Fibroblast of peridontal ligament (primary cell): ENCODE data around the gene DNAJC4.
A peak's percentile ranks its signal among the peaks of the same experiment; 100 is the strongest.

Source experiments
- DNase-seq: peaks from one replicate; pipeline ENCODE4 v3.0.0-alpha.2; 2010; ENCODE audit errors: extremely low read depth

Gene DNAJC4, protein sequence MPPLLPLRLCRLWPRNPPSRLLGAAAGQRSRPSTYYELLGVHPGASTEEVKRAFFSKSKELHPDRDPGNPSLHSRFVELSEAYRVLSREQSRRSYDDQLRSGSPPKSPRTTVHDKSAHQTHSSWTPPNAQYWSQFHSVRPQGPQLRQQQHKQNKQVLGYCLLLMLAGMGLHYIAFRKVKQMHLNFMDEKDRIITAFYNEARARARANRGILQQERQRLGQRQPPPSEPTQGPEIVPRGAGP

DNA sequence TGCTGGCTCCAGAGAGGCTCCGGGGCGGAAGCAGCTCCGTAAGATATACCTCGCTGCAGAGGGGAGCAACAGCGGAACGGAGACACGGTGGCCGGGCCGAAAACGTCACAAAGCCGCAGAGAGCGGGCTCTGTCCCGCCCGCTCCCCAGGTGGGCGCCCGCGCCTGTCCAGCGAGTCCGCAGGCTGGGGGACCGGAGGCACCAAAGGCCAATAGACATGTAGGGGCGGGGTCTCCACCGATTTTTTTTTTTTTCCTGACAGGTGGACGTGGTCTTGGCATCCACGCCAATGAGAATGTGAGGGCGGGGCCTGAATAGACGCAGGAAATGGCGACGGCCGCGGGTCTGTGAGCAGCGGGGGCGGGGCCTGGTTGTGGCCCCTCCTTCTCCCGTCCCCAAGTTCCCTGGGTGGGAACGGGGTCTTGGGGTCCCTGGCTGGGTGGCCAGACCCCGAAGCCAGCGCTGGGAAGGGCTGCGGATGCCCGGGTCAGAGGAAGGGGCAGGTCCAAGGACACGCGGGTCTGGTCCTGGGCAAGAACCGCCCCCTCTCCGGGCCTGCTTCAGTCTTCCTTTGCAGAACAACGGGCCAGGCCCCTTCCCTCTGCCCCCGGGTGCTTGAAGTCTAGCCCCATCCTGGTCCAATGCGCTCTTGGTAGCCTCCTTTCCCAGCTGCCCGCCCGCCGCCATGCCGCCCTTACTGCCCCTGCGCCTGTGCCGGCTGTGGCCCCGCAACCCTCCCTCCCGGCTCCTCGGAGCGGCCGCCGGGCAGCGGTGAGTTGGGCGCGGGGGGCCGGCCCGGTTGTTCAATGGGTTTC, at the start of gene DNAJC4:
Gene DNAJC4, plus strand, starts transcription at position 378 of the 814 bp plus-strand sequence. Its CDS starts 307 bp downstream, at position 685.
- DNase-seq = peak; percentile 71

DNA sequence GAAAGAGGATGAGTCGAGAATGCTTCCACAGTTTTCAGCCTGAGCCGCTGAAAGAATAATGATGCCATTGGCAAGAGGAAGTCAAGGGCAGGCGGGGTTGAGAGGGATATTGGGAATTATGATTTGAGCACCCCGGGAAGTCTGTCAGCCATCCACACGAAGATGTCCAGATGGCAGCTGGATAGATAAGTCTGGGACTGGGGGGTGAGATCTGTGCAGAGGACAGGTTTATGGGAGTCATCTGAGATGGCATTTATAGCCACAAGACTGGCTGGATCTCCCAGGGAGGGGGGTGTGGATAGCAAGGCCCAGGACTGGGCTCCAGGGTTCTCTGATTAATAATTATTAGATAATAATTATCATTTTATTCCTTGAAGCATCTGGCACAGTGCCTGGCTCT, 49.5 kb upstream of the DNAJC4 start:
- DNase-seq = no peak

DNA sequence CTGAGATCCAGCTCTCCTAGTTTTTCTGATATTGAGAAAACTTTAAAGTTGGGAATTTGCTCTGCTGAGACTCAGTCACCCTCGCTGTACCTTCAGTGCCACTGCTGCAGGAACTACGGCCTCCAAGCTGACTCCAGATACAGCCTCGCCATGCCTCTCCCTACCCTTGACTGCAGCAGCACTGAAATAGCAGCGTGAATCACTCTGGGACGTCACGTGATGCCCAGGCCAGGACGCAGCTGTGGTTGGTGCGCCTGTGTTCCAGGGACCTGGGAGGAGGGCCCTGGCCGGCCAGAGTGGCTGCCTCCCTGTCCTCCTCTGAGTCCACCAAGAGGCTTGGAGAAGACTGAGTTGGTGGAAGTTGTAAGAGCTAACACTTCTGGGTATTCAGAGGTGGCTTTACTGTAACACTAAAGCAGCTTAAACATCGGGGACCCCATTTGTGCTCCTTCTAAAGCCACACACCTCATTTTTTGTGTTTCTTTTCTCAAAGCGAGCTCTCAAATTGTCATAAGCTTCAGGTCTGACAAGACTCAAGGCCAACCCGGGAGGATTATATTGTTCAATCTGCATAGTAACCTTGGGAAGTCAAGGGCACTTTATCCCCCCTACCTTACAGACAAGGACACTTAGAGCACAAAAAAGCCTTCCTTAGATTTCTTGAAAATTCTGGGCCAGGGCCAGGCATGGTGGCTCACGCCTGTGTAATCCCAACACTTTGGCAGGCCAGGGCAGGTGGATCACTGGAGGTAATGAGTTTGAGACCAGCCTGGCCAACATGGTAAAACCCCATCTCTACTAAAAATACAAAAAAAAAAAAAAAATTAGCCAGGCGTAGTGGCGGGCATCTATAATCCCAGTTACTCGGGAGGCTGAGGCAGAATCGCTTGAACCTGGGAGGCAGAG, 48.6 kb upstream of the DNAJC4 start:
- peak; percentile 89 for DNase-seq

DNA sequence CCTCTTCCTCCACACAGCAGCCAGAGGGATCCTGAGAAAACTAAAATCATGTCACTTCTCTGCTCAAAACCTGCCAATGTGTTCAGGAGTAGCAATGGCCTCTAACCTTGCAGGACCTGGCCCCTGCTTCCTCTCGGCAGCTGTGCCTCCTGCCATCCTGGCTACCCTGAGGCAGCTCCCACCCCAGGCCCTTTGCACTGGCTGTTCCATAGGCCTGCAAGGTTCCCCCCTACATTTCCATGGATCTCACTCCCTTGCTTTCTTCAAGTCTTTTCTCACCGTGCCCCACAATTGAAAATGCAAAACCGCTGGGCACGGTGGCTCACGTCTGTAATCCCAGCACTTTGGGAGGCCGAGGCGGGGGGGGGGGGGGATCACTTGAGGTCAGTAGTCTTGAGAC, 46.5 kb upstream of the DNAJC4 start:
- no peak for DNase-seq

DNA sequence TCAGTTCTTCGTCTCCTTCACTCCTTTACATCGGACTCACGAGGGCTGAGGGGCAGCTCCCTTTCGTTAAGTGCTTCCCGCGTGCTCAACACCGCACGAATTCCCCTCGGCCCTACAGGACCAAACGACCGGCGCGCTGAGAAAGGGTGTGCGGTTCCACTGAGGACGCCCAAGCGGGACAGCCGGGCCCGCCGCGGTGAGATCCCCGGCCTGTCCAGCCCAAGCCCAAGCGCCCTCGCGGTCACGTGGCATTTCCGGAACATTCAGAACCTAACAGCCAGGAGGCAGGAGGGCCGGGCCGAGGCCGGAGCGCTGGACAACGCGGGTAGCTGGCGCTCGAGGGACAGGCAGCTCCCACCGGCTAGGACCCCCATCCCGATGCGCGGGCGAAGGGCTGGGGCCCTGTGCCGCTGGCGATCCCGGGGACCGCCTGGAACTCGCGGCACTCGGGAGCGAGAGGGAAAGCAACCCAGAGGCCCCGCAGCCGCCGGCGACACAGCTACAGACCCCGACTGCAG, 45.1 kb upstream of the DNAJC4 start:
- peak; percentile 80 for DNase-seq

DNA sequence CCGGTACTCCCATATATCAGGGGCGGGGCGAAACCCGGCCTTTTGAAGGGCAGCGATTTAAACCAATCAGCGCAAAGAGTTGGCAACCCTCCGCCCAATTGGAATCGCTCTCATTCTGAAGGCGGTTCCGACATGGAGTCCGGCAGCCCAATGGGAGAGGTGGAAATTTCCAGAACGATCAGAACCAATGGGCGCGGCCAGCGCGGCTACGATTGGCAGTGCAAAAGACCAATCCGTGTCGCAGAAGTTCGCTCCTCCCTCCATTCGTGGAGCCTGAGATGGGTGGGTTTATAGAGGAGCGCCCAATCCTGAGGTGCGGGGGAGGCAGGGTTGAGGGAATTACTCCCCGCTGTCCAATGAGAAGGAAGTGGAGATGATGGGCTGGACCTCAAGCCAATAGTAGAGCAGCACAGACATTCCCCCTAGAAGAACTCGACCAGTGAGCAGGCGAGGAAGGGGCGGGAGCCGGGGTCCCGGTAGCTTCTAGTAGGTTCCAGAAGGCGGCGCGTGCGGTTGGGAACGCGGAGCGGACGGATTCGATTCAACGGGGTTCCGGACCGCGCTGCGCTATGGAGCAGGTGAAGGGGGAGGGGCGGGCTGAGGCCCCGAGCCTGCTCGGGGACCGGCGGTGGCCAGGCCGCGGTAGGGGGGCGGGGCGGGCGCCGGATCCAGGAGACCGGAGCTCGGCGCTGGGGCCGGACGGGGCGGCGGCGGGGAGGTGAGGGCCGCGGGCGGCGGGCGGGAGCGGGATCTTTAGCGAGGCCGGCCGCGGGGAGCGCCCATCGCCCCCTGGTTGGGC, 44.5 kb upstream of the DNAJC4 start, which contains the start of gene STIP1:
Gene STIP1, plus strand, starts transcription at position 479 of the 799 bp plus-strand sequence. Its CDS starts 91 bp downstream, at position 570.
- peak; percentile 100 for DNase-seq

DNA sequence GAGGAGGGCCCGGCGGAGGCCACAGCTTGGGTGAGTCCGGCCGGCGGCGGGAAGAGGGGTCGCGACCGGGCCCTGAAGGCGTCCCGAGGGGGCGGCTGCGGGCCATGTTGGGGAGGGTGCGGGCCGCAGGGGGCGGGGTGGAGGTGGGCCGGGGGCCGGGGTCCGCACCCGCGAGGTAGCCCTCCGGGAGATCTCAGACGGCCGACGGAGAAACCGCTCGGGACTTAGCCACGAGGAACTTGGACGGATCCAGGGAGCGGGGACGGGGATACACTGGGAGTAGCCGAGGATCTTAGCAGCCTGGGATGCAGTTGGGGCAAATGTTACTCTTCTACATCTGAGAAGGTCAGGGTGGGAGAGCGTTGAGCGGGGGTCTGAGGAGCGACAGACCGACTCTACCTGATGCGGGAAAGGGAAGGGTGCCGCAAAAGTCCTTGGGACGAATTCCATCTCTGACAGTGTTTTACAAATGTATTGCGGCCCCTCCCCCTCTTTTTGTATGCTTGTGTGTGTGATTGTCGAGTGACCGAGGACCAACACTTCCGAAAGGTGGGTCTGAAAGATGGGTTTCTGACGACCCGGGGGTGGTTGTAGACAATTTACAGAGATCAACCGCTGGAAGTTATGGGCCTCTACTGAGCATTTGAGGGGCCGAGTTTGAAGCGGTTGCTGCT, 43.7 kb upstream of the DNAJC4 start:
- peak; percentile 15 for DNase-seq

DNA sequence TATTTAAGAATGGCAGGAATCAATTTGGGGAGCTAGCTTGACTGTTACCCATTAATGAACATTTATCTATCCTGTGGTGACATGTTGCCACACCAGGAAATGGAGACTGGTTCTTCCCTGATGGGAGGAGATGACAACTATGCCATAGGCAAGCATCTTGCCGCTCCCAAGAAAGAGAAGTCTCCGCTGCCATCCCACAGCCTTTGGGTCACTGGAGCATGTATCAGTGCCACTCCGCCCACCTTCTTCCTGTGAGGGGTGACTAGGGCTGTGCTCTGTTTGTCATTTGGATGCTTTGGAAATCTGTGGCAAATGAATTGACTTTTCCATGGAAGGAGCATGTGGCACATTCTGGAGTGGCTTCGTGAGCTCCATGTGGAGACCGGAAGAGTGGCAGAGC, 37.9 kb upstream of the DNAJC4 start:
- no peak for DNase-seq

DNA sequence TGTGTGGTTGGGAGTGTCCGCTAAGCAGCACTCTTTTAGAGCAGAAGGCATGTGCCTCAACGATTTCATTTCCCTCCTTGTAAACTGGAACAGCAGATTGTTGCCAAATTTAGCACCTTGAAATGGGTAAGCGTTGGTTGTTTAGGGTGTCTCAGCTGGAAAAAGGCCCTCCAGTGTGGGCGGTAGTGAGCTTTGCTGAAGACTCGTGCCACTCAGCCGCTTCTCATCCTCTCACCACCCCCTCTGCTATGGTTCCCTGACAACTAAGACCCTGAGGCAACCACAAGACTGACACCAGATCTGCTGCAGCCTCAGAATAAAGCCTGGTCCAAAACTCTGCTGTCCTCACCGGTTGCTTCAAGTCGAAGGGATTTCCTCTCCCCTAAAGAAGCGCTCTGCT, 33.7 kb upstream of the DNAJC4 start:
- no peak for DNase-seq

DNA sequence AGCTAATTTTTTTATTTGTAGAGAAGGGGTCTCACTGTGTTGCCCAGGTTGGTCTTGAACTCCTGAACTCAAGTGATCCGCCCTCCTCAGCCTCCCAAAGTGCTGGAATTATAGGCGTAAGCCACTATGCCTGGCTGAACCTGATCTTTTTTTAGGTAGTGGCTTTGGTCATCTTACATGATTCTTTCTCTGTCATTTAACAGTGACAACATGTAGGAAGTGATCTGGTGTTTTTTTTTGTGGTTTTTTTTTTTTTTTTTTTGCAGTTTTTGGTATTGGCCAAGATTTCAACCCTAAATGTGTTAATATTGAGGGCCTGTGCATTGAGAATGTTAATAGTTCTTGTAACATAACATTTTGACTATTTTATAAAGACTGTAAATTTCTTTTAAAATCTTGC, 31.8 kb upstream of the DNAJC4 start:
- no peak for DNase-seq

DNA sequence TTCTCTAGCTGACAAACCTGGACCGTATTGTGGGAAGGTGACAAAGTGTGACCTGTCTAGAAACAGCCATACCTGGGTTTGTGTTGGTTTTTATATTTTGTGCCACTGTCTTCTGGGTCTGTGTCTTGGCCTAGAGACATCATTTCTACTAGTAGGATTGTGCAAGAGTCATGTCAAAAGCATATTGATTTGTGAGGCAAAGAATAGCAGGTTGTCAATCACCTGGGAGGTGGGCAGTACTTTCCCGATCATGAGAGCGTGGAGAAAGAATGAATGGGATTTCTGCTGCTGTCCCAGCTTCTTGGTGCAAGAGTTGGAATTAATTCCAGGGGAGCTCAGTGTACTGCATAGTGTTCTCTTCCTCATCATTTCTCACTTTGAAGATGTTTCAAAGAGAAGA, 28.8 kb upstream of the DNAJC4 start:
- DNase-seq = no peak

DNA sequence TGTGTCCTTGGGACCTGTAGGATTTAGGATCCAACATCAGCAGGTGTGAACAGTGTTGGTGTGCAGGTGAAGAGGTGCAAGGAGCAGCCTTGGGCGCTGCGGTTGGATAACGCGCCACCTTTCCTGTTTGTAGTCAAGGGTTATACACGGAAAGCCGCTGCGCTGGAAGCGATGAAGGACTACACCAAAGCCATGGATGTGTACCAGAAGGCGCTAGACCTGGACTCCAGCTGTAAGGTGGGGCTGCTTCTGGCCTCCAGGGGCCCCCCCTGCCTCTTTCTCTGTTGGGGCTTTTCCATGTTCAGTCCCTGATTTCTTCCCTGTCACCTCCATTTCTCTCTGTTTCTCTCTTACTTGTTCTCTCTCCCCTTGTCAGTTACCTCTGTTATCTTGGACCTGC, 27.4 kb upstream of the DNAJC4 start:
- no peak for DNase-seq

DNA sequence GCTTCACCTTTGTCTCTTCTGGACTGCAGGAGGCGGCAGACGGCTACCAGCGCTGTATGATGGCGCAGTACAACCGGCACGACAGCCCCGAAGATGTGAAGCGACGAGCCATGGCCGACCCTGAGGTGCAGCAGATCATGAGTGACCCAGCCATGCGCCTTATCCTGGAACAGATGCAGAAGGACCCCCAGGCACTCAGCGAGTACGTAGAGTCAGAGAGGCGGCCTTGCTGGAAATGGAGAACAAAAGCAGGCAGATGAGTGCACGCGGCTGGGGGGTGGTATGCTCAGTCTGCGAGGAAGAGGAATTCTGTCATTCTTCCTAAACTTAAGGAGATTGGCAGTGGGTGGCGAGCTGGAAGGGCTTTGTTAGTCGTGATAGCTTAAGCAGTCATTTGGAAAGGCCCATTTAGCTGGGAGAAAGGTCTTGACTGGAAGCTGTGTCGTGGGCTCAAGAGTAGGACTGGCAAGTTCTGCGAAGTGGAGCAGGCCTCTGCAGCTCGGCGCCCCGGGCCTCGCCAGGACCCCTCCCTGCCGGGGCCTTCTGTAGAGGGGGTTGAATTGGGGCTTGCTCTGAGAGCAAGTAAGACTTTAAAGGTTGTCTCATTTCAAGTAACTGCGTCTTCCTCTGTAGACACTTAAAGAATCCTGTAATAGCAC, 26.8 kb upstream of the DNAJC4 start:
- DNase-seq = no peak

DNA sequence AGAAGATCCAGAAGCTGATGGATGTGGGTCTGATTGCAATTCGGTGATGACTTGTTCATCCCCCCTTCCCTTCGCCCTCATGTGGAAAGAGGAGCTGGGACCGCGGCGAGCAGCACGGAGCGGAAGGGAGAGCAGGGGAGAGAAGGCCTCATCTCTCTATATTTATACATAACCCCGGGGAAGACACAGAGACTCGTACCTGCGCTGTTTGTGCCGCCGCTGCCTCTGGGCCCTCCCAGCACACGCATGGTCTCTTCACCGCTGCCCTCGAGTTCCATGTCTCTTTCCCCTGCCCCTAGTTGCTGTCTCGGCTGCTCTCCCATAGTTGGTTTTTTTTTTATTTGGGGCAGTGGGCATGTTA, 26.3 kb upstream of the DNAJC4 start:
- no peak for DNase-seq

DNA sequence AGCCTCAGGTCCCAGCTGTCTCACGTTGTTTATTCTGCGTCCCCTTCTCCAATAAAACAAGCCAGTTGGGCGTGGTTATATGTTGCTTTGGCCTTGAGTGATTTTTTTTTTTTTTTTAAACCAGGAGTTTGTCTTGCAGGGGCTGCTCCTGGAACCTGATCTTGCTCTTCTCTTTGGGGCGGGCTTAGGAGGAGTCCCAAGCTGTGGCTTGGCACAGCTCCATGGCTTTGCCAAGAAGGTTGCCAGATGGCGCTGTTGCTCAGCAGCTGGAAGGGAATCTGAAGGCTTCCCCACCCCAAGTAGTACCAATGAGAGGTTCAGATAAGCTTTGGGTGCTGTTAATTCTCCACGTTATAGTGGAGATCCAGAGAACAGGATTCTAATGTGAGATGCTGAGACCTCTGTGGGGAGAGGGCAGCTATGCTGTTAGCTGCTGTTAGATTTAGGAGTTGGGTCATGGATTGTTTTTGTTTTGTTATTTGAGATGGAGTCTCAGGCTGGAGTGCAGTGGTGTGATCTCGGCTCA, 25.8 kb upstream of the DNAJC4 start:
- DNase-seq = peak; percentile 97

DNA sequence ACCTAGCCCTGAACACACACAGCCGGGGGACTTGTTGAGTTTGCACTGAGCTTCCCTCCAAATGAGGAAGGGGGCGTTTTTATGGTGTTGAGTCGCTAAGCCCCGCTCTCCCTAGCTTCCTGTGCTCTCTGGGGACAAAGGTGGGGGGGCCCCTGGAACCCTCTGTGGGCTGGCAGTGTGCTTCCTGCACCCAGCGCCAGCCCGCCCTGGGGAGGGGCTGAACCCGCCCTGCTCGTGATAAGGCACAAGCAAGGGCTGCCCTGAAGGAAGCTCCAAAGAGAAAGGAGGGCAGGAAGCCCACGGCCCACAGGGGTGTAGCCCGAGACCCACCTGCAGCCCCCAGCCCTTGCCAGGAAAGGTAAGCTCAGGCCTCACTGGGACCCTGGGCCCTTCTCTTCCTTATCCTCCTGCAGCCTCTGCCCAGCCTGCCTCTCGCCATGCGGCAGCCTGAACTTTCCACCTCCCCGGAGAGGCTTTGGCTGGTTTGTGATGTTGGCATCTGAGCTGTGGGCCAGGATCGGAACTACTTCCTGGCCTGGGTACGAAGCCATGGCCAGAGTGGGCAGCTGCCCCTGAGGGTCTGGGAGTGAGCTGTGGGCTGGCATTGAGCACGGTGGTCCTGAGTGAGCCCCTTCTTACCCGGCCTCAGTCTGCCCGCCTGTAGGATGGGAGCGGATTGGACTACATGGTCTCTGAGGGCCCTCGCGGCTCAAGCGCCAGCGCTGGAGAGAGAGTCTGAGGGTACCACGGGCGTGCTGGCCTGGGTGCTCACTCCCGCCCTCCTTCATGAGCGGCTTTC, 23.7 kb upstream of the DNAJC4 start, which contains the start of gene FERMT3:
Gene FERMT3, plus strand, starts transcription at position 265 of the 799 bp plus-strand sequence. CDS start 644 bp downstream, outside the sequence.
- DNase-seq = no peak

DNA sequence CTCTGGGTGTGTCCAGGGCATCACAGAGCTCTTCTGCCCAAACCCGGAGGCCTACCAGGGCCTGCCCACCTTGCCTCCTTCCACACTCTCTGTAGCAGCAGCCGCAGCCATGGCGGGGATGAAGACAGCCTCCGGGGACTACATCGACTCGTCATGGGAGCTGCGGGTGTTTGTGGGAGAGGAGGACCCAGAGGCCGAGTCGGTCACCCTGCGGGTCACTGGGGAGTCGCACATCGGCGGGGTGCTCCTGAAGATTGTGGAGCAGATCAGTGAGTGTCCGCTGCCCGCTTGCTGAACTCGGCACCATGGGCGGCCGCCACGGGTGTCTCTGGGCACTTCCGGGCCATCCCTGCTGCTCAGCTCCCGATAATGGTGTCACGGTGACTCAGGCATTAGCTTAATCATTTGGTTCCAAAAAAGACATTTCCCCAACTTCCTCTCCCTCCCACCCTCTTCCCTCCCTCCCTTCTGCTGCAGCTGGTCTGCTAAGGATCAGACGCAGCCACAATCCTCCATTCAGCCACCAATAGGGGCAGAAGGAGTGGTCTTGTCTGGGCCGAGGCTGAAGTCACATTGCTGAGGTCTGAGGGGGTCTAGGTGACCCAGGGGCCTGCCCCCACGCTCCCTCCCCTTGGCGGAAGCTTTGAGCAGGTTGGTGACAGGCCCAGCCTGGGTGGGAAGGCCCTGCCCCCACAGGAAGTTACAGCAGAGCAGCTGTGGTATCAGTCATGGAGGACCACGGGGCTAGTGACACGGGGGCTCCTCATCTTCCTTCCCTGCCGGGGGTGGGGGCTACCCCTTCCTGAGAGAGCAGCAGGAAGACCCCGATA, 22.9 kb upstream of the DNAJC4 start:
- peak; percentile 49 for DNase-seq
